KG1 (cell line): ENCODE measurements around the gene COG4.
A peak's percentile ranks its signal among the peaks of the same experiment; 100 is the strongest.
"Not testable (repeated sequence)": the region's sequence is repeated elsewhere in the genome, so short reads cannot be mapped to it uniquely, and the experiment has no call there.

Source experiments
- DNase-seq: peaks from one replicate; lab custom pipeline; 2025; lab: John Stamatoyannopoulos, UW

Gene COG4

DNA sequence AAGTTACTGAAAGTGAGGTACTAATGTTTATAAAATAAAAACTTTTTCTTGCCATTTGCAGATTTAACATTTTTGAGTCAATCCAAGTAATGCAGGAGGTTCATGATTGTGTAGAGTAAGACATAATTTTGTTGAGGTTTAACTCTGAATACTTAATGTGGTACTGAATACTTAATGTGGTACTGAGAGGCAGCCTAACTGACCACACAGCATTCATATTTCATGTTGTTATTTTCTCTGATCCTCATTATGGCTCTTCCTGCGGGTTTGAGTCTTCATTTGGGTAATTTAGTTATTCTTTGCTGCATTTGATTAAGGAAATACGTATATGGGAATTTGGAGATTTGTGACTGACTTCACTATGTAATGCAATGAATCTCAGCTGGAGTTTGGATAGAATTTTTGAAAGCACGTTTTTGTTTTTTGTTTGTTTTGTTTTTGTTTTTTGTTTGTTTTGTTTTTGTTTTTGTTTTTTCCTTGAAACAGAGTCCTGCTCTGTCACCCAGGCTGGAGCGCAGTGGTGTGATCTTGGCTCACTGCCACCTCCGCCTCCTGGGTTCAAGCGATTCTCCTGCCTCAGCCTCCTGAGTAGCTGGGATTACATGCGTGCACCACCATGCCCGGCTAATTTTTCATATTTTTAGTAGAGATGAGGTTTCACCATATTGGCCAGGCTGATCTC lies 4.1 kb upstream of the COG4 start:
- no peak for DNase-seq

DNA sequence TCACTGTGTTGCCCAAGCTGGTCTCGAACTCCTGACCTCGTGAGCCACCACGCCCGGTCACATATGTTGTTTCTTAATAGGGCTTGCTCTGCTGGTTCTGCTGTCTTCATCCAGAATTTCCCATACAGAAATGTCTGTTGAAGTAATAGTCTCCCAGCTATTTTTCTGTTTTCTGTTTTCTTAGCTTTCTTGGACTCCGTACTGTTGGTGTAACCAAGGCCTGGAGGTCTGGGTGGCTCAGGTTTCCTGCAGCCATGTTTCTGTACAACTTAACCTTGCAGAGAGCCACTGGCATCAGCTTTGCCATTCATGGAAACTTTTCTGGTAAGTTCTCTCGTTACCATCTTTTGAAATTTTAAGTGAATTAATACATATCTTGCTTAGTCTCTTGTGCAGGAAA lies 3.0 kb upstream of the COG4 start:
- DNase-seq: no peak

DNA sequence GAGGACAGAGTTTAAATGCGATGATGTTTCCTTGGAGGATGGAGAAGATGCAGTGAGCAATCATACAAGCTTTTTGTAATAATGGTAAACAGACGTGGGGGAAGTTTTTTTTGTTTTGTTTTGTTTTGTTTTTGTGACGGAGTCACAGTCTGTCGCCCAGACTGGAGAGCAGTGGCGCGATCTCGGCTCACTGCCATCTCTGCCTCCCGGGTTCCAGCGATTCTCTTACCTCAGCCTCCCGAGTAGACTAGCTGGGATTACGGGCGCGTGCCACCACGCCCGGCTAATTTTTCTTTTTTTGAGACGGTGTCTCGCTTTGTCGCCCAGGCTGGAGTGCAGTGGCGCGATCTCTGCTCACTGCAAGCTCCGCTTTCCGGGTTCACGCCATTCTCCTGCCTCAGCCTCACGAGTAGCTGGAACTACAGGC lies 1.1 kb upstream of the COG4 start:
- not testable (repeated sequence) for DNase-seq

DNA sequence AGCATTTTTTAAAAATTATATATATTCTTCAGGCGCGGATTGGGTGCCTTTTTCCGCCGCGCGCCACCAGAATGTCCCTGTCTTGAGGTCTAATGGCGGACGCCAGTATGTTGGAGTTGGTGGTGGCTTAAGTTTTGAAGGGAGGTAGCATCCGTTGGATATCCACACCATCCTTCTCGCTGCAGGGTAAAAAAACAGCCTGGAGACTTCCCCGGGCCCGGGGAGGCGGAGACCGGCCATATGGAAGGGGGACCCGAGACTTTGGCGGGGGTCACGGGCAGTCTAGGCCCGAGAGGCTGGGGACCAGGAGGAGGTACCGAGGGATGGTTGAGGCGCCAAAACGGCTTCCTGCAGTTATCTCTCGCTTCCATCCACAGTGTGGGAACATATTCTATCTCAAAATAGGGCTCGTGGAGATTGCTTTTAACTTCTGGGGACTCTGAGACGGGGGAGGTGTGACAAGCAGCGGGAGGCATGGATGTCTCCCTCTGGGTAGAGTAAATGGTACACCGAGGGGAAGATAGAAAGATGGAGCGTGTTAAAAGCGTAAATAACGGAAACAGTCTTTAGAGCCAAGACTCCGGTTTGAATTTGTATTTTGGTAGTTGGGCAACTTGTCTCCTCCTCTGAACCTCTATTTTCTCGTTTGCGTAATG lies 517 bp upstream of the COG4 start, which contains the start of gene SF3B3:
TSS of gene SF3B3 (plus strand) at position 74 of the 656 bp plus-strand sequence. CDS start 2,841 bp downstream, outside the sequence.
- peak; percentile 94 for DNase-seq

DNA sequence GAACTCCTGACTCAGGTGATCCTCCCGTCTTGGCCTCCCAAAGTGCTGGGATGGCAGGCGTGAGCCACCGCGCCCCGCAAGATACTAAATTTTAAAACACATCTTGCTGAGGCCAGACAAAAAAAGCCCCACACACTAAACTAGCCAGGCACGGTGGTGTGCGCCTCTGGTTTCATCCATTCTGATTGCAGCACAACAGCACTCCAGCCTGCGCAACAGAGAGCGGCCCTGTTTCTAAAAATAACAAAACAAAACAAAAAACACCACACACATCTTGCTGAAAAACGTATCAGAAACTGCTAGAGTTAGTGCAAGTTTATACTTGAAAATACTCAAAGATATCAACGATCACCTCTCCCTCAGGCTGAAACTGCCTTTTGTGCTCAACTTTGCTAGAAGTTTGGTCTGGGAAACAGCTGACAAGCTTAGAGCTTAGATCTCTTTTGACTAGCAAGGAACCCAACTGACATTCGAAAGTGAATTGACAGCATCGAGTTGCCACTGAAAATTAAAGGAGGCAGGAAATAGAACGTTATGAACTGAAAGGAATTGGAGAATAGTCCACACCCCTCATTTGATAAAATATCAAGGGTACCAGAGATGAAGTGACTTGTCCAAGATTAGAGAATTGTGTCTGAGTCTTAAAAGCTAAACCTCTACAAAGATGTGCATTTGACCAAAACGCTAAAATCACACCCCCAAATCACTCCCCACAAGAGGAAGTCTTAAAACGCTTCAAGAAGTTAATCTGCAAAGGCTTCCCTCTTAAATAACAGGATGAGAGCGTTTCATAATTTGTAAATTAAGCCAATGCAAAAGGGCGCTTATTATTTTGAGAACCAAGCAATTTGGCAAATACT lies 908 bp downstream of the COG4 start:
- no peak for DNase-seq

DNA sequence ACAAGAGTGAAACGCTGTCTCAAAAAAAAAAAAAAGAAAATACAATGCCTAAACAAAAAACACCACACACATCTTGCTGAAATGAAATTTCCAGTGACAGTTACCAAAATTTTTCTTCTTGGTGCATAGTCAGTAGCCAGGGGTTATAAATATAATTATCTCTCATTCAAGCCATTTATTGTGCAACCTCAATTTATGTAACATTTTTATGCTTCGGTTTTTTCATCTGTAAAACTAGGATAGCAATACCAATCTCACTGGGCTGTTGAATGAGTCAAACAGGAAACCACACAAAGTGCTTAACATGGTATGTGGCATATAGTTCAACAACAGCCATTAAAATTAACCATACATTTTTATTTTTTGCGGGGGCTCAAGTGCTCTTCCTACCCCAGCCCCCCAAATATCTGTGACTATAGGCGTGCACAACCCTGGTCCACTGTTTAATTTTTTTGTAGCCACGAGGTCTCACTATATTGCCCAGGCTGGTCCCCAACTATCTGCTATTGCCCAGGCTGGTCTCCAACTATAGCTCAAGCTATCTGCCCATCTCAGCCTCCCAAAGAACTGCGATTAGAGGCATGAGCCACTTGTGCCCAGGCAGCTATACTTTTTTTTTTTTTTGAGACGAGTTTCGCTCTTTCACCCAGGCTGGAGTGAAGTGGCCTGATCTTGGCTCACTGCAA lies 2.6 kb downstream of the COG4 start:
- DNase-seq: peak; percentile 7

DNA sequence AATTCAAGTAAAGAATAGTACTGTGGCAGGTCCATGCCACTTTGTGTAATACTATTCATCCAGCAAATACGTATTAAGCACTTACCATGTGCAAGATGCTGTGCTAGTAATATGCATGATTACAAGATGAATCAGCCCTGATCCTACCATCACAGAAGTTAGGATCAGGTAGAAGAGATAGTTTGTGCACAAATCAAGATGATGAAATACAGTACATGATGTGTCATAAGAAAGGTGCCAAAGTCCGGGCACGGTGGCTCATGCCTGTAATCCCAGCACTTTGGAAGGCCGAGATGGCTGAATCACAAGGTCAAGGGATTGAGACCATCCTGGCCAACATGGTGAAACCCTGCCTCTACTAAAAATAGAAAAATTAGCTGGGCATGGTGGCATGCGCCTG lies 10.9 kb downstream of the COG4 start:
- no peak for DNase-seq

DNA sequence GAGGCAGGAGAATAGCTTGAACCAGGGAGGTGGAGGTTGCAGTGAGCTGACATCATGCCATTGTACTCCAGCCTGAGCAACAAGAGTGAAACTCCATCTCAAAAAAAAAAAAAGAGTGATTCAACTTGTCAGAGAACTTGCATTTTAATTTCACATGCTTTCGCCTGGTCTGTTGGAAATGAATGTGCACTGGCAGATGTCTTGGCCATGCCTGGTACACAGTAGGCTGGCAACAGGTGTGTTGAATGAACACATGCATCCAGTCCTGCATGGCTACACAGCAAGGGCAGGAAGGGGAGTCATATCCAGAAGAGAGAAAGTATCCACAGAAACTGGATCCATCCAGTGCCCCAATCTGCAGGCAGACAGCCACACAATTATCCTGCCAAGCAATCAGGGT lies 11.5 kb downstream of the COG4 start:
- DNase-seq: no peak

DNA sequence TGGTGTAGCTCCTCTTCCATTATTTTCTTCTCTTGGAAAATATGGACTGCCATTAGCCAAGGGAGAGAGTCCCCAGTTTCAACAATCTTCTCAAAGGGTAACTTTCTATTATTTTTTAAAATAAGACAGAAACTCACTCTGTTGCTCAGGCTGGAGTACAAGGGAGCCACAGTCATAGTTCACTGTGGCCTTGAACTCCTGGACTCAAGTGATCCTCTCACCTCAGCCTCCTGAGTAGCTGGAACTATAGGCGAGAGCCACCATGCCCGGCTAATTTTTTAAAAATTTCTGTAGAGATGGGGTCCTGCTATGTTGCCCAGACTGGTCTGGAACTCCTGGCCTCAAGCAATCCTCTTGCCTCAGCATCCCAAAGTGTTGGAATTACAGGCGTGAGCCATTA lies 13.1 kb downstream of the COG4 start:
- no peak for DNase-seq

DNA sequence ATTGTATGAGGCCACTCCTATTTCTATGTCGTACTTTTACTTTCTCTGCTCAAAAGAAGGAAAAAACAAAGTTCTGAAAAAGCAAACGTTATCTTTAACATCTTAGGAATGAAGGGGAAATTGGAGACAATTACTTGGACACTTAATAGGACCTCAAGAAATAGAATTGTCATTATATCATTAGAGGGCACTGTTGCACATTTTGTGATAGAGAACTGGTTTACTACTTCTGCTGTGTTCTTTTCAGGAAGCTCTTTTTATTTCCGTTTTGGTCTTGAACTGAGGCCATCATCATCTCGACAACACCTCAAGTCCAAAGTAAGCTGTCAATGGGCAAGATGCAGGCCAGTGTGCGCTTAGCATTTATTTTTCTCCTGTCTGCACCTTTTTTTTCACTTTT lies 14.6 kb downstream of the COG4 start:
- peak; percentile 19 for DNase-seq

DNA sequence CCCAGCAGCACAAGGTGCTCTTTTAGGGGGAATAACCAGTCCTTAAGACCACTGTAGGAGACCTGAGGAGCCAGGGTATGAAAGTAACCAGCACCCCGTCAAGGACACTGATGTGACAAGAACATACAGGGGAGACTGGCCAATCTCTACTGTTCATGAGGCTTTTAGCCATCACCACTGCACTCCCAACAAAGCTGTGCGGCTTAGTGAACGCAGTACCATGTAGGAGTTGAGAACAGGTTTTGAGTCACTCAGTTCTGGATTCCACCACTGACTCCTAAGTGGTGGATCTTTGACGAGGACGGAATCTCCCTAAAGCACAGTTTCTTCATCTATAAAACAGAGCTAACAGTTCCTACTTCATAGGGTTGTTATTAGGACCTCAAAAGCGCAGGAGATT lies 26.8 kb downstream of the COG4 start:
- no peak for DNase-seq

DNA sequence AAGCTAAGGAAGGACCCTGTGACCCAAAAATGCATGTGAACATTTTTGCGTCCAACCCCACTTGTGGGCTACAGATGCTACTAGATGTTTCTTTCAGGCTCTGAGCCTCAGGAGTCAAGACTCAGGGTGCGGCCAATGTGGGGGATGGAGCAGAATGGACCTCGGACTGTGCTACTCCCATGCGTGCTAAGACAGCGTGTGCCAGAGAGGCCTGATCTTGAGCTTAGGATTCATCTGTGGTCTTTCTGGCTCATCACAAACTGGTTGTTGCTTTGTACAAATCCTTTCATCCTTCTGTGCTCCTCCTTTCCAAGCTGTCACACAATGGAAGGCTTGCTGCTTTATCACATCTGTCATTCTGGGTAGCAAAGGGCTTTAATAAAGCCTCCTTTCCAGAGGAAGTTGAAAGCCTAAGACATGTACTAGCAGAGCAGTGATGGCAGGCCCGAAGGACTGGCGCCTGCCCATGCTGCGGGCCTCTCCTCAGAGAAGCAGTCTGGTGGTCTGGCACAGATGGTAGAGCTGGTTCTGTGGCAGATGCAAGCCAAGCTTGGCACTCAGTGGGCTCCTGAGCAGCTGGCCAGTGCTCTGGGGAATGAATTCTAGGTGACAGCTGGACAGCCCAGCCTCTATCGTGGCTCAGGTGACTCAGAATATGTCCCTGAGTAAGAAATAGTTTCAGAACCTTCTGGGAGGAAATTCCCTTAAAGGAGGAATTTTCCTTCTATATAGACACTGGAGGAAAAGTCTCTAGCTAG lies 27.8 kb downstream of the COG4 start:
- DNase-seq: no peak

DNA sequence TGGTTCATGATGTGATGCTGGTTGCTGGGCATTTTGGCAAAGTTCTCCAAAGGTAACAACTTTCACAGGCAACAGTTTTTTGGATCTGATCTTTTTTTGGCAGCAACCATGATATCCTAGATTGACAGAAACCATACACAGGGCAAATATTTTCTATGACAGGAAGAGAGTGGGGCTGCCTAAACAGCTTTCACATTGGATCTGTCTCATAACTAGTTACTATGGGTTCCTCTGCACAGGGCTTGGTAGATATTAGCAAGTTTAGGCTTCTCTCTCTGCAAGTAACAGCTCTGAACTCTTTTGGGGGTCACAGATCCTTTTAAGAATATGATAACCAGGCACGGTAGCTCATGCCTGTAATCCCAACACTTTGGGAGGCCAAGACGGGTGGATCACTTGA lies 28.6 kb downstream of the COG4 start:
- DNase-seq: no peak

DNA sequence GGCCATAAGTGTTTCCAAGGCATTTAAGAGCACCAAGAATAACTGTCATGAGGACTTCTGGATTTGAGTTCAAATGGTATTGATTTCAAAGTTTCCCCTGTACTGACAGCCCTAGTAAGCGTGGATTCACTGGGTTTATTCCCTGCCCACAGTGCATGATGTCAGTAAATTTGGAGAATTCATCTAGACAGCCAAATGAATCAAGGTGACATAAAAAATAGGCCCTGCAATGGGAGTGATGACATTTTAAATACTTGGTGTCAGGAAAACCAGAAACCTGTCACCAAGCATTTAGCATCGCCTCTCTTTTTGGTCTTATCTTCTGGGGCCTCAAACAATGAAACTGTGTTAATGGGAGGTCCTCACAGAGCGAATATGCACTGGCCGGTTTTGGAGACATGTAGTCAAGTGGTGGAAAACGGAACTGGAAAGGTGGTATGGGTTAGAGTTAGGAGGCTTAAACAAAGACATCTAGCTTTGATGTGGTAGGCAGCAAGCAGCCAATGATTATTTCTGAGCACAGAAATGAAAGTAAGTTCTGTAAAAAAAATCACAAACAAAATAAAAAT lies 29.1 kb downstream of the COG4 start:
- DNase-seq: no peak

DNA sequence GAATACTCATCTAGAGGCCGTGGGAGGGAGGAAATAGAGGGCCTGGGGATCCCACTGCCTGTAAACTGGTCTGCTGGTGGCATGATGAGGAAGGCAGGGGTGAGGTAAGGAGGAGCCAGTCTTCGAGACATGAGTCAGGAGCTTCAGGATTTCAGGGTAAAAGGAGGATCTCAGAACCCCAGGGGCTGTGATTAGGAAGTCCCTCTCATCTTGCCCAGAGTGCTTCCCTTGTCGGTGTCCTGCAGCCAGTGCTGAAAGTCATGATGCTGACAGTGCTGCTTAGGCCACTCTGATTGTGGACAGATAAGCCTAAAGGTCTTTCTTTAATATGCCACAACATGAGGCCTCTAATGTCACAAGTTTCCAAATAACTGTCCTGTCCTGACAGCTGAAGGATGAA lies 29.6 kb downstream of the COG4 start:
- no peak for DNase-seq

DNA sequence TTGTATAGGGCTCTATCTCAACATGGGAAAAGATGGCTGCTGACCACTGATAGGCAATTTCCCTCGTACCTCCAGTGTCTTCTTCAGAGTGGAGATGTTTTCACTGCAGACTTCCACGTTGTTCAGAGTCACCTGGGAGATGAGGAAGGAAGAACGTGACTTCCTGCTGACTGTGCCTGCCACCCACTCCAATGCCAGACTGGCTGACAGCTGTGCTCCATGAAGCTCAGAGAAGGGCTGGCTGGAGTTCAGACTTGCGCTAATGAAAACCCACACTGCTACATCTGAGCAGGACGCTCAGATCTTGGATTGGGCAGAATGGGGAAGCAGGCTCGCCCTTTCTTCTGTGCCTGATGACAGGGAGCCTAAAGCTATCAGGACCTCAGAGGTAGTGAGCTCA lies 33.1 kb downstream of the COG4 start:
- DNase-seq: no peak

DNA sequence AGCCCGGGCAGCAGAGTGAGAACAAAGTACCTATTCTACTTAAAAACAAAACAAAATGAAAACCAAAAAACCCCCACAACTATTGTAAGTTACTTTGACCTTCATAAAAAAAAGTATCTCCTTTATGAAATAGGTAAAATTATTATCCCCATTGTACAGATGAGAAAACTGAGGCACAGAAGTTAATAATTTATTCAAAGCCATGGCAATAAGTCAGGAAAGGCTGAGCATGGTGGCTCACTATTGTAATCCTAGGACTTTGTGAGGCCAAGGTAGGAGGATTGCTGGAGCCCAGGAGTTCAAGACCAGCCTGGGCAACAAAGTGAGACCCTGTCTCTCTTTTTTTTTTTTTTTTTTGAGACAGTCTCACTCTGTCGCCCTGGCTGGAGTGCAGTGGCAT lies 38.5 kb downstream of the COG4 start:
- DNase-seq: no peak

DNA sequence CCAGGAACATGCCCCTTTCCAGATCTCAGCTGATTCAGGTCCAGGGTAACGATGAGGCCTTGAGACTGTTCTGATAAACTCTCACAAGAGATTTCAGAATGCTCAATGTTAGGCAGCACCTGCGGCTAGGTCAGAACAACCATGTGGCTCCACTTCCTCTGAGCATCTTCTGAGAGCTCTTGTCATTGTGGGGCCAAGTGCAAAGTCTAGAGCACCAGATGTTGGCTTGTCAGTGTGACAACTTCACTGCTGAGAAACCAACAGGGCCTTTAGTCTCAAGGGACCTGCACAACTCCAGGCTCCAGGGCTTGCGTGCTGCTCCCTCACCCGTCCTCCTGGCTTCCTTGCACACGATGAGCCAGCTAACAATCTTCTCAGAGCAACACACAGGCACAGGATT lies 39.9 kb downstream of the COG4 start:
- no peak for DNase-seq

DNA sequence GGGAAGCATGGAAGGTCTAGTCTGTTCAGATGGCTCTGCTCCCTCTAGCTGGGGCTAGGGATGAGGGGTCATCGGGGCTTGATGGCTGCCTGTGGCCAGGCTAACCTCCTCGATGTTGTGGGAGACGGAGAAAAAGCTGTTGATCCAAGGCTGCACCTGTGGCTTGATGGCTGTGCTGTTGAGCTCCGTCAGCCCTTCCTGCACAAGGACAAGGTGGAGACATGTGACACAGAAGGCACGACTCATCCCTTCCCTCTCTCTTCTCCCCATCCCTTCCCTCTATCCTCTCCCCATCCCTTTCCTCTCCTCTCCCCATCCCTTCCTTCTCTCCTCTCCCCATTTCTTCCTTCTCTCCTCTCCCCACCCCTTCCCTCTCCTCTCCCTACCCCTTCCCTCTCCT lies 40.7 kb downstream of the COG4 start:
- no peak for DNase-seq

DNA sequence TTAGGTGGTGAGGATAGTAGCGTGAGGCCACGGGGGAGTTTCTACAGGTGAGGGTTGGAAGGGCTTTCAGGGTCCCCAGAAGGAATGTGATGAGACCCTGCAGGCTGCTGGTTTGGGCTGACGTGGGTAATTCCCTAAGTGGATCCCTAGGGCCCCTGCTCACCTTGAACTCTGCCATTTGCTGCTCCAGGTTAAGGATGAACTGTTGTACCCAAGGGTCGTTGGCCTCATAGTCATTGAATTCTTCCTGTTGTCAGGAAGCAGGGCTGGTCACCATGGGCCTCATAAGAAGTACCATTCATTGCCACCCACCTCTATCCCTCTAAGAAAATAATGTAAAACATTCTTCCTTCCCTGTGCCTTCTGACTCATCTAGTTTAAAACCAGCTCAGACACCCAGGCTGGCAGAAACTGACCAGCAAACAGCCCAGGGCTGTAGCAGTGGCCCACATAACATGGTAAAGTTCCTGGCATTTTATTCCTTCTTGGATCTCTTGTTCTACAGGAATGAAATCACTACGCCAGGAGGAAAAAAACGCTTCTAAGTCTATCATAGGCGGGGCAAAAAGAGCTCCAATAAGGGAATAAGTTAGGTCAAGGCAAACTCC lies 41.3 kb downstream of the COG4 start:
- DNase-seq: no peak
